Umbilical cord (tissue), 2 donors: ENCODE measurements around the gene PRELID2. TPM values are rescaled to one million over a fixed set of nuclear protein-coding genes. Genes with fewer than 3 reads are reported as not detected.
"Not testable (repeated sequence)": the region's sequence is repeated elsewhere in the genome, so short reads cannot be mapped to it uniquely, and the experiment has no call there.

Experiments used
- DNase-seq: peaks from one replicate; pipeline ENCODE4 v3.0.0-alpha.2; 2015; ENCODE audit warnings: low spot score
- total RNA-seq: library from RNA; depleted of rRNA; stranded (reverse); fragments of >200 nt; gene quantifications from one replicate; pipeline ENCODE4 v1.2.3, GENCODE V29; 2014; ENCODE audit warnings: low replicate concordance; ENCODE audit not compliant: insufficient read depth

The PRELID2 gene
- total RNA-seq, 1 donor from 2014 or later, result 64.8 TPM

DNA sequence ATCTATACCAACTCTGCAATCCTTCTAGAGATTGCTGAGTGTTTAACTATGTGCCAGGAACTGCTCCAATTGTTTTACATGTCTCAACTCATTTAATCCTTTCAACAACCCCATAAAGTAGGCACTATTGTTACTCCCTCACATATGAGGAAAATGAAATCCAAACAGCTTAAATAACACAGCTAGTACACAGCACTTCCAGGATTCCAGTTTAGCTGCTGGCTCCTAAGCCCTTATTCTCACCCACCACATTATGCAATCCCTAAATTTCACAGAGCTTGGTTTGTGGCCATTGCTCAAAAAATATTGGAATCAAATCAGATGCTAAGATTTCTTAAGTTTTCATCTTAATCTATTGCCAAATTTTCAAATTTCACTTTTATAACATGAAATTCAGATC lies 84.9 kb downstream of the PRELID2 start:
- no peak for DNase-seq

DNA sequence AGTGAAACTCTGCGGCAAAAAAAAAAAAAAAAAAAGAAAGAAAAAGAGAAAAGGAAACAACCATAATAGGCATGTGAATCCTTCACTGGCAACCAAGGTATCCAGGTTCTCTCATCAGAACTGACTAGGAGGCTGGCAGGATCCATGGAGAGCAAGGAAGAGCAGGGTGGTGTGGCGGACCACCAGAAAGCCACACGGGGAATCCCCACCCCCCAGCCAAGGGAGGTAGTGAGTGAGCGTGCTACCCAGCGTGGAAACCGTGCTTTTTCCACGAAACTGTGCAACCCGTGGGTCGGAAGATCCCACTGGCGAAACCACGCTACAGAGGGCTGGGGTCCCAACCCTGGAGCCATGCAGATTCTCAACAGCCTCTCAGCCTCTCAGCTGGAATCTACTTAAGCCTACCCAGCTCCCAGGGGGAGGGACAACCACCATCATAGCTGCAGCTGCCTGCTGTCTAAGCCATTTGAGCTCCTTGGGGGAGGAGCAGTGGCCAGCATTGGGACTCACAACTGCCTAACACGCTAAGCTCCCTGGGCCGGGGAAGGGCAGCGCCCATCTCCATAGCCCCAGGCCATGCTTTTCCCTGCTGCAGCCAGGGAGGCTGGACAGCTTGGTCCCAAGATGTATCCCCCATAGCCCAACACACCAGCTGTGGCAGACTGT lies 91.6 kb downstream of the PRELID2 start:
- no peak for DNase-seq

DNA sequence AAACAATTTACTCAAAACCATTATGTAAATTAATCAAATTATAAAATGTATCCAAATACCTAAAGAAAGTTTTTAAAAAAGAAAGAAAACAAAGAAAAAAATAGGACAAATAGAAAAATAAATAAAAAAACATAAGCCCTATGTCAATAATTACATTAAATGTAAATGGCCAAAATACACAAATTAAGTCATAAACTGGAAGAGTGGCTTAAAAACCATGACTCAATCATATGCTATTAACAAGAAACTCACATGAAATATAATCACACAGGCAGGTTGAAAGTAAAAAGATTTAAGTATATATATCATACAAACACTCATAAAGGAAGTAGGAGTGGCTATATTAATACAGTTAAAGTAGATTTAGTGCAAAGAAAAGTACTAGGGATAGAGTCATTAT lies 95.3 kb downstream of the PRELID2 start:
- no peak for DNase-seq

DNA sequence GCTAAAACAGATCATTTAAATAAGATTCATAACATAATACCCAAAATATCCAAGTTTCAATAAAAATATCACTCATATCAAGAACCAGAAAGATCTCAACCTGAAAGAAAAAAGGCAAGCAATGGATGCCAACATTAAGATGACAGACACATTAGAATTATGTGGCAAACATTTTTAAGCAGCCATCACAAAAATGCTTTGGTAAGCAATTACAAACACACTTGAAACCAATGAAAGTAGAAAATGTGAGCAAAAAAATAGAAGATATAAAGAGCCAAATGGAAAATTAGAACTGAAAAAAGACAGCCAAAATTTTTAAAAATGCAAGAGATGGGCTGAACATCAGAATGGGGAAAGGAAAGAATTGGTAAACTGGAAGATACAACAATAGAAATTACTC lies 96.9 kb downstream of the PRELID2 start:
- no peak for DNase-seq

DNA sequence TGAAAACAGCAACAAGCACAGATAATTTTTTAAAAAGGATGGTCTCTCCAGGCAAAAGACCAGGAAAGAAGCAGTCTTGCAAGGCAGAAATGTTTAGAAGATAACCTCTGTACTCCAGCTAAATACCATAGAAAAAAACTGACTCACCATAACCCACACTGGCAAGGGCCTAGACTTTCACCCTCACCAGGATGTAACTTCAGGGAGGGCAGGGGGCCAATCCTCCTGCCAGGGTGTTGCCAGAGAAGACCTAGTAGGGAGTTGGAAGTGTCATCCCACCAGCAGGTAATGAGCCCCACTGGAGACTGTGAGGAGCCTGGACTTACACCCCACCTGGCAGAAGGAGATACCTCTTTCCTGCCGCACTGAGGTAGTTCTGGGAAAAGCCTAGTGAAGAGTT lies 97.6 kb downstream of the PRELID2 start:
- DNase-seq, result no peak

DNA sequence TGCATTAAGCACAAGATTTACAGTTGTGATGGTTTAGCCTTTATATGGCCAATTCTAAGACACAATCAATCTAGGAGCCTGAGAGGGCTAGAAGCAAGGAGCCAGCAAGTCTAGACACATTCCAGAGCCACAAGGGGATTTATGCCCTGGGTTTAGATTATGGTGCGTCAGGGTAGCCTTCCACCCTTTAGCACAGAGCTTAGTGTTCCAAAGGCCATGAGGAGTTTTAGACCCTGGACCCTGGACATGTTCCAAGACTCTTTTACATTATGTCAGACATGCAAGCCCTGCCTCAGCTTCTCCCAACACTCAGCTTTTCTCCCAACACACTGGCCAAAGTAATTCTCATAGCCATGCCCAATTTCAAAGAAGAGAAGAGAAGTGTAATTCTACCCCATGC lies 105.2 kb downstream of the PRELID2 start:
- not testable (repeated sequence) for DNase-seq

DNA sequence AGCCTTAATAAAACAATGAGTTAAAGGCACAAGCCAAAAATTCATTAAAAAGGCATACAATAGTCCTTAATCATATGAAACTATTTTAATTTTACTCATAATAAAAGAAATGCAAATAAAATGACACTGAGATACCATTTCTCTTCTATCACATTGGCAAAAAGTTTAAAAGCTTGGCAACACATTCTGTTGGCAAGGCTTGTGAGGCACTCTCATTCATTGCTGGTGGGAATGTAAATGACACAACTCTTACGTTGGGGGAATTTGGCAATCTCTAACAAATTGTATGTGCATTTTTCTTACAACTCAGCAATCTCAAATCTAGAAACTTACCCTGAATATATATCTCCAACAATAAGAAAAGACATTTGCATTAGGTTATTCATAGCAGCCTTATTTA lies 111.6 kb downstream of the PRELID2 start:
- no peak for DNase-seq

DNA sequence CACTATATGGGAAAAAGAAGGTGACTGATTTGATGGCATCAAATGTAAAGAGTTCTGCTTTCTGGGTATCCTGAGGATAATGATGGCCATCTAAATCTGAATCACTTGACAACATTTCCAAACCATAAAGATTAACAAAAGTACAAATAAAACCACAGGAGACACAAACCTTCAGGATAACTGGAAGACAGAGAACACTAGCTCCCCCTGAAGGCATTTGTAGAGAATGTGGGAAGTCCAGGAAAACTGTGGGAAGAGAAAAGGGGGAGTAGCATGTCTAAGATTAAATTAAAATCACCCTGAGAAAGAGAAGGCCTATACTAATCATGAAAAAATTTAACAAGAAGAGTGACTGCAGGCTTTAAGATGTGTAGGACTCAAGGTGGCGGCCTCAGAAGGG lies 116.2 kb downstream of the PRELID2 start:
- DNase-seq, result no peak

DNA sequence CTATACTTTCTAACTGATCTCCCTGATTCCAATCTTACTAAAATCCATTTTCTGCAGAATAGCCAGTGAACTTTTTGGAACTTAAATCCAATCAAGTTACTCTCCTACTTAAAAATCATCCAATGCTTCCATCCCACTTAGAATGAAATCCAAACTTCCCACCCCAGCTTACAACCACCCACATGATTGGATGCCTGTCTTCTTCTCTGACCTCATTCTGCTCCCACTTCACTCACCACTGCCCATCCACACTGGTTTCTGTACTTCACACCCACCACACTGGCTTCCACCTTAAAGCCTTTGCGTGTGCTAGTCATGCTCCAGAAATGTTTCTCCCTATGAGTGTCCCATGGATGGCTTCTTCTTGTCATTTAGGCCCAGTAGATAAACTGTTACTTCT lies 119.7 kb downstream of the PRELID2 start:
- DNase-seq, result no peak

DNA sequence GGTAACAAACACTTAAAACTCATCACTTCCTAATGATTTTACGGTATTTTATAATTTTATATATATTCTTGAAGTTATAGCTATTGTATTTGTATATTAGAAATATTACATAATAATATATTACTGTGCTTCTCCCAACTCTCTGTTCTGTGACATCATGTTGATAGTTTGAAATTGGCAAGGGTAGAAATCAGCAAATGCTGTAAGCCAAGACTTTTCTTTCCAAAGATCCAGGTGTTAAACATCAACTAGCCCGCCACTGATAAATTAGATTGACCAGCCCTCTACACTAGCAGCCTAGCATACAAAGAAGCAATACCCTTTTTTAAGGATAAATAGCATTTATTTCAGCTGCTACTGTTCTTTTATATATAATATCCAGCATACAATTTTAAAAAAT lies 122.9 kb downstream of the PRELID2 start:
- no peak for DNase-seq

DNA sequence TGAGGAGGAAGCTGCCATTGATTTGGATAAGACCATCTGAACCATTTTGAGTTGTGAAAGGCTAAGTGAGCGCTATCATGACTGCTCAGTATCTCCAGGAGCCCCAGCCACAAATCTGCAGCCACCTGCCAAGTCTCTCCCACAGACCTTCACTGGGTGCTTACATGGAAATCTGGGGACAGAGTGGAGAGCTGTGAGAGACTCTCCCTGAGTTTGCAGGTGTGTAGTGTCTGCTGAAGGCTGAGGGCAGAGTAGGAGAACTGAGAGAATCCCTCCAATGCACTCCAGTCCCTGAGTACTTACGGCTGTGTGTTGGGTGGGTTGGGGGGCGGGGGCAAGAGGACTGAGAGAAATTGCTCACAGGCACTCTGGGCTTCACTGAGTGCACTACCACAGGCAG lies 123.7 kb downstream of the PRELID2 start:
- DNase-seq, result no peak

Other genes with a start within 250 kb of the PRELID2 start
- not detected for gene GRXCR2, start 37.7 kb upstream of the PRELID2 start, total RNA-seq
- 4.8 TPM for gene SH3RF2, start 101.2 kb upstream of the PRELID2 start, total RNA-seq